HCT116 (cell line): ENCODE measurements around the gene INHBE. TPM values are rescaled to one million over a fixed set of nuclear protein-coding genes. Genes with fewer than 3 reads are reported as not detected.

ENCODE experiments used
- ATAC-seq: fragments of 200-7000 bp; cut with Tn5 transposase; 2 replicates; pipeline ENCODE4 v1.9.1; 2020; ENCODE audit warnings: mild to moderate bottlenecking, moderate library complexity
- BruUV-seq: library from RNA; stranded (reverse); fragments of 400-500 nt; replicated peaks from 2 replicates; lab custom pipeline; 2021; lab: Mats Ljungman, UMichigan
- CTCF ChIA-PET: fragments of 300-600 bp; sonication (Branson Sonifier 250); formaldehyde crosslinking; loops from one replicate; lab custom pipeline; 2021; ENCODE audit warnings: antibody characterized with exemption; lab: Charles Lee
- POLR2A ChIA-PET: fragments of 300-600, 350-600 bp; sonication (Branson Sonifier 250); formaldehyde crosslinking; loops from one replicate; lab custom pipeline; 2021; ENCODE audit warnings: antibody characterized with exemption; lab: Charles Lee
- RAD21 ChIA-PET, 2 experiments: fragments of 300-600 bp; sonication (Branson Sonifier 250); formaldehyde crosslinking; loops; one replicate each; lab custom pipeline; 2023; ENCODE audit warnings: low total read pairs in 2 of 2; ENCODE audit not compliant: uncharacterized antibody in 2 of 2, unreplicated experiment in 2 of 2, low non-redundant PET in 1 of 2; lab: Charles Lee
- DNase-seq: peaks from one replicate; pipeline ENCODE4 v3.0.0-alpha.2; 2010; ENCODE audit warnings: low read depth, low spot score
- H2AFZ ChIP-seq: fragments of 200-600 bp; shearing (Covaris generic), sonication (generic); 2 replicates; pipeline ENCODE4 v1.6.1; 2017; ENCODE audit warnings: low read depth, mixed run types, mixed read lengths, antibody characterized with exemption, low read length; ENCODE audit not compliant: poor library complexity, severe bottlenecking
- H3K27ac ChIP-seq: 2 replicates; pipeline ENCODE4 v1.5.1; 2012; ENCODE audit warnings: low read depth, low read length
- H3K27me3 ChIP-seq: fragments of 200-600 bp; sonication (generic); 2 replicates; pipeline ENCODE4 v1.6.1; 2016; ENCODE audit warnings: mixed run types, low read length, mixed read lengths; ENCODE audit not compliant: insufficient read depth
- H3K36me3 ChIP-seq, 2 experiments: fragments of 200-500 bp in 1 of 2; fragments of 200-600 bp in 1 of 2; sonication (Bioruptor generic) in 1 of 2; sonication (generic) in 1 of 2; 2 replicates each; pipeline versions ENCODE4 v1.5.1 to v1.6.1; 2014 to 2016; ENCODE audit warnings: low read length in 2 of 2, inconsistent platforms in 1 of 2, mixed read lengths in 1 of 2, mixed run types in 1 of 2; ENCODE audit not compliant: insufficient read depth in 2 of 2, control insufficient read depth in 1 of 2
- H3K4me1 ChIP-seq, 2 experiments: fragments of 200-600 bp in 1 of 2; sonication (generic) in 1 of 2; 2 replicates each; pipeline versions ENCODE4 v1.5.1 to v1.6.1; 2012 to 2017; ENCODE audit warnings: low read length in 2 of 2, inconsistent platforms in 1 of 2, mild to moderate bottlenecking in 1 of 2, mixed read lengths in 1 of 2, mixed run types in 1 of 2, moderate library complexity in 1 of 2; ENCODE audit not compliant: insufficient read depth in 2 of 2, control insufficient read depth in 1 of 2
- H3K4me2 ChIP-seq: fragments of 200-600 bp; sonication (generic); 2 replicates; pipeline ENCODE4 v1.6.1; 2017; ENCODE audit warnings: mixed run types, low read length, mixed read lengths
- H3K4me3 ChIP-seq, 2 experiments: fragments of 200-600 bp in 1 of 2; sonication (generic) in 1 of 2; replicated peaks in 1 of 2; 2 replicates each; pipeline ENCODE4 v1.5.1; 2011 to 2016; ENCODE audit warnings: low read length in 2 of 2, control low read depth in 1 of 2, low read depth in 1 of 2, mild to moderate bottlenecking in 1 of 2, mixed read lengths in 1 of 2, mixed run types in 1 of 2
- H3K79me2 ChIP-seq: fragments of 200-600 bp; sonication (generic); 2 replicates; pipeline ENCODE4 v1.6.1; 2017; ENCODE audit warnings: mild to moderate bottlenecking, mixed run types, low read length, moderate library complexity, mixed read lengths; ENCODE audit not compliant: insufficient read depth
- H3K9ac ChIP-seq: fragments of 200-600 bp; sonication (generic); 2 replicates; pipeline ENCODE4 v1.6.1; 2016; ENCODE audit warnings: low read length, mixed read lengths
- H3K9me2 ChIP-seq: fragments of 200-600 bp; sonication (generic), shearing (Covaris generic); 2 replicates; pipeline ENCODE4 v1.6.1; 2017; ENCODE audit warnings: mixed run types, mild to moderate bottlenecking, moderate library complexity; ENCODE audit not compliant: insufficient read depth
- H3K9me3 ChIP-seq, 2 experiments: fragments of 200-500 bp in 1 of 2; fragments of 200-600 bp in 1 of 2; sonication (Bioruptor generic) in 1 of 2; sonication (generic) in 1 of 2; 2 replicates each; pipeline ENCODE4 v1.6.1; 2014 to 2017; ENCODE audit warnings: low read length in 2 of 2, mixed read lengths in 2 of 2, inconsistent platforms in 1 of 2, low read depth in 1 of 2, mild to moderate bottlenecking in 1 of 2, mixed run types in 1 of 2, moderate library complexity in 1 of 2; ENCODE audit not compliant: control insufficient read depth in 1 of 2, insufficient read depth in 1 of 2
- H4K20me1 ChIP-seq: fragments of 200-600 bp; sonication (generic), shearing (Covaris generic); 2 replicates; pipeline ENCODE4 v1.6.1; 2017; ENCODE audit warnings: mixed run types, mild to moderate bottlenecking, moderate library complexity; ENCODE audit not compliant: insufficient read depth
- CBX3 ChIP-seq: IDR thresholded peaks from 2 replicates; pipeline ENCODE4 v1.6.1; 2012; ENCODE audit warnings: low read depth
- EGR1 ChIP-seq: IDR thresholded peaks from 2 replicates; pipeline ENCODE4 v1.6.1; 2012; ENCODE audit warnings: low read depth
- EZH2phosphoT487 ChIP-seq: fragments of 200-600 bp; IDR thresholded peaks from 2 replicates; pipeline ENCODE4 v1.6.1; 2018; ENCODE audit warnings: antibody characterized with exemption, borderline replicate concordance
- JUND ChIP-seq: IDR thresholded peaks from 2 replicates; pipeline ENCODE4 v1.6.1; 2012
- POLR2A ChIP-seq: IDR thresholded peaks from 2 replicates; pipeline ENCODE4 v1.7.0; 2011; ENCODE audit warnings: borderline replicate concordance; ENCODE audit not compliant: insufficient read depth, insufficient read length; ENCODE audit errors: extremely low read depth
- POLR2AphosphoS5 ChIP-seq: IDR thresholded peaks from 2 replicates; pipeline ENCODE4 v1.6.1; 2011; ENCODE audit warnings: mild to moderate bottlenecking, low read depth, low read length, moderate library complexity
- SIN3A ChIP-seq: IDR thresholded peaks from 2 replicates; pipeline ENCODE4 v1.6.1; 2012; ENCODE audit warnings: low read depth
- SP1 ChIP-seq: IDR thresholded peaks from 2 replicates; pipeline ENCODE4 v1.6.1; 2012; ENCODE audit warnings: low read depth
- SRF ChIP-seq: IDR thresholded peaks from 2 replicates; pipeline ENCODE4 v1.6.1; 2012; ENCODE audit warnings: low read depth
- YY1 ChIP-seq: IDR thresholded peaks from 2 replicates; pipeline ENCODE4 v1.6.1; 2011; ENCODE audit warnings: low read length, low read depth, moderate library complexity, mild to moderate bottlenecking; ENCODE audit not compliant: insufficient replicate concordance; ENCODE audit errors: extremely low read depth
- ZFX ChIP-seq: fragments of 450-650 bp; IDR thresholded peaks from 2 replicates; pipeline ENCODE4 v1.6.1; 2017
- ZNF274 ChIP-seq: fragments of 200-500 bp; sonication (Bioruptor generic); IDR thresholded peaks from 2 replicates; pipeline ENCODE4 v1.6.1; 2014; ENCODE audit warnings: mild to moderate bottlenecking, low read depth, low read length, inconsistent platforms
- intact Hi-C: fragments of 100-400 bp; cut with micrococcal nuclease; formaldehyde crosslinking; loops from 2 replicates; pipeline ENCODE4 v1.10.0; 2022
- total RNA-seq: library from RNA; stranded (reverse); gene quantifications from one replicate; pipeline ENCODE4 v1.2.1, GENCODE V29; 2021; ENCODE audit not compliant: unreplicated experiment
- TF ChIP-seq, protein P1 (sequence below): IDR thresholded peaks from 2 replicates; pipeline ENCODE4 v1.6.1; 2012
- TF ChIP-seq, protein P2 (sequence below), 3 experiments: fragments of 200-600 bp in 1 of 3; sonication (generic) in 1 of 3; IDR thresholded peaks in 2 of 3; conservative IDR thresholded peaks in 1 of 3; 2 replicates each; pipeline ENCODE4 v1.5.1; 2012 to 2017; ENCODE audit warnings: low read depth in 2 of 3, low read length in 2 of 3, antibody characterized with exemption in 1 of 3, borderline replicate concordance in 1 of 3, control low read depth in 1 of 3, mild to moderate bottlenecking in 1 of 3, mixed read lengths in 1 of 3, mixed run types in 1 of 3, moderate library complexity in 1 of 3; ENCODE audit not compliant: insufficient read depth in 1 of 3
- TF ChIP-seq, protein P3 (sequence below): IDR thresholded peaks from 2 replicates; pipeline ENCODE4 v1.6.1; 2011; ENCODE audit warnings: mild to moderate bottlenecking, low read length, moderate library complexity; ENCODE audit not compliant: insufficient replicate concordance; ENCODE audit errors: extremely low read depth
- TF ChIP-seq, protein P4 (sequence below): IDR thresholded peaks from 2 replicates; pipeline ENCODE4 v1.6.1; 2012
- TF ChIP-seq, protein P5 (sequence below): IDR thresholded peaks from 2 replicates; pipeline ENCODE4 v1.6.1; 2012; ENCODE audit warnings: low read depth

Gene INHBE
- total RNA-seq, 1 experiment from 2014 or later: 0.89 TPM

DNA sequence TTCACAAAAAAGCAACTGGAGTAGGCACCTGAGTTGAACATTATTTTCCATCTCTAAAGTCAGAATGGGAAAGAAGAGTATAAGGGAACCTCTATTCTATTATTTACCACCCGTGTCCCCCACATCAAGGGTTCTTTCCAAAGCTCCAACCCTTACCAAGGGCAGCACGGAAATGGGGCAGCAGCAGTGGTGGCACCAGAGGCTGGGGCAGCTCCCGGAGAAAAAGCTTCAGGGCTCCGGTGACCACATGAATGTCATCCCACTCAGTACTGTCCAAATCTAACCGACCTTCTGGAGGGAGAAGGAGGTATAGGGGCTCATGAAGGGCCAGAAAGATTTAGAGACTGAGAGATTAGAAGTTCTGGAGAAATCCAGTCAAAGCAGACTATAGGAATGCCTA is 18.8 kb downstream of the INHBE start:
- no peak overlapping the region for H3K9ac ChIP-seq
- H3K27me3 ChIP-seq: peaks cover 23% of the 10 kb centered on the region; the same call in 1 of the 2 replicates
- H4K20me1 ChIP-seq: no peaks in the 10 kb centered on the region
- intact Hi-C loops: no loop called here
- ATAC-seq (no peak), DNase-seq (no peak)
- peaks cover 0 to 16% of the 10 kb centered on the region in 2 experiments; a peak in 2 of 4 replicates for H3K4me1 ChIP-seq
- H3K27ac ChIP-seq: no peak overlapping the region
- no peak overlapping the region for H3K4me3 ChIP-seq
- POLR2A ChIA-PET: no interaction called here
- H3K9me3 ChIP-seq: no peaks in the 10 kb centered on the region
- RAD21 ChIA-PET: no interaction called here
- H3K4me2 ChIP-seq: no peak overlapping the region
- BruUV-seq: no TSS peak
- H3K9me2 ChIP-seq: no peaks in the 10 kb centered on the region
- no peaks in the 10 kb centered on the region for H3K79me2 ChIP-seq
- CTCF ChIA-PET: no interaction called here
- H2AFZ ChIP-seq: no peak overlapping the region
- TF ChIP-seq, protein P1, sequence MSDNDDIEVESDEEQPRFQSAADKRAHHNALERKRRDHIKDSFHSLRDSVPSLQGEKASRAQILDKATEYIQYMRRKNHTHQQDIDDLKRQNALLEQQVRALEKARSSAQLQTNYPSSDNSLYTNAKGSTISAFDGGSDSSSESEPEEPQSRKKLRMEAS: no peak
- TF ChIP-seq, protein P2, sequence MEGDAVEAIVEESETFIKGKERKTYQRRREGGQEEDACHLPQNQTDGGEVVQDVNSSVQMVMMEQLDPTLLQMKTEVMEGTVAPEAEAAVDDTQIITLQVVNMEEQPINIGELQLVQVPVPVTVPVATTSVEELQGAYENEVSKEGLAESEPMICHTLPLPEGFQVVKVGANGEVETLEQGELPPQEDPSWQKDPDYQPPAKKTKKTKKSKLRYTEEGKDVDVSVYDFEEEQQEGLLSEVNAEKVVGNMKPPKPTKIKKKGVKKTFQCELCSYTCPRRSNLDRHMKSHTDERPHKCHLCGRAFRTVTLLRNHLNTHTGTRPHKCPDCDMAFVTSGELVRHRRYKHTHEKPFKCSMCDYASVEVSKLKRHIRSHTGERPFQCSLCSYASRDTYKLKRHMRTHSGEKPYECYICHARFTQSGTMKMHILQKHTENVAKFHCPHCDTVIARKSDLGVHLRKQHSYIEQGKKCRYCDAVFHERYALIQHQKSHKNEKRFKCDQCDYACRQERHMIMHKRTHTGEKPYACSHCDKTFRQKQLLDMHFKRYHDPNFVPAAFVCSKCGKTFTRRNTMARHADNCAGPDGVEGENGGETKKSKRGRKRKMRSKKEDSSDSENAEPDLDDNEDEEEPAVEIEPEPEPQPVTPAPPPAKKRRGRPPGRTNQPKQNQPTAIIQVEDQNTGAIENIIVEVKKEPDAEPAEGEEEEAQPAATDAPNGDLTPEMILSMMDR (IDR thresholded peaks at IDR 0.05 in 2 of 3, conservative IDR thresholded peaks at IDR 0.05 in 1 of 3; ENCODE audit: borderline replicate concordance in 1 of 3, insufficient read depth in 1 of 3, low read depth in 2 of 3, low read length in 2 of 3): no peak
- no peak for TF ChIP-seq POLR2A
- no peak for TF ChIP-seq JUND
- no peak for TF ChIP-seq ZFX
- TF ChIP-seq POLR2AphosphoS5: no peak
- no peak for TF ChIP-seq EZH2phosphoT487
- TF ChIP-seq, protein P3, sequence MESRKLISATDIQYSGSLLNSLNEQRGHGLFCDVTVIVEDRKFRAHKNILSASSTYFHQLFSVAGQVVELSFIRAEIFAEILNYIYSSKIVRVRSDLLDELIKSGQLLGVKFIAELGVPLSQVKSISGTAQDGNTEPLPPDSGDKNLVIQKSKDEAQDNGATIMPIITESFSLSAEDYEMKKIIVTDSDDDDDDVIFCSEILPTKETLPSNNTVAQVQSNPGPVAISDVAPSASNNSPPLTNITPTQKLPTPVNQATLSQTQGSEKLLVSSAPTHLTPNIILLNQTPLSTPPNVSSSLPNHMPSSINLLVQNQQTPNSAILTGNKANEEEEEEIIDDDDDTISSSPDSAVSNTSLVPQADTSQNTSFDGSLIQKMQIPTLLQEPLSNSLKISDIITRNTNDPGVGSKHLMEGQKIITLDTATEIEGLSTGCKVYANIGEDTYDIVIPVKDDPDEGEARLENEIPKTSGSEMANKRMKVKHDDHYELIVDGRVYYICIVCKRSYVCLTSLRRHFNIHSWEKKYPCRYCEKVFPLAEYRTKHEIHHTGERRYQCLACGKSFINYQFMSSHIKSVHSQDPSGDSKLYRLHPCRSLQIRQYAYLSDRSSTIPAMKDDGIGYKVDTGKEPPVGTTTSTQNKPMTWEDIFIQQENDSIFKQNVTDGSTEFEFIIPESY: no peak
- no peak for TF ChIP-seq YY1
- TF ChIP-seq, protein P4, sequence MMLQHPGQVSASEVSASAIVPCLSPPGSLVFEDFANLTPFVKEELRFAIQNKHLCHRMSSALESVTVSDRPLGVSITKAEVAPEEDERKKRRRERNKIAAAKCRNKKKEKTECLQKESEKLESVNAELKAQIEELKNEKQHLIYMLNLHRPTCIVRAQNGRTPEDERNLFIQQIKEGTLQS: no peak
- TF ChIP-seq EGR1: no peak
- TF ChIP-seq CBX3: no peak
- TF ChIP-seq ZNF274: no peak
- TF ChIP-seq SIN3A: no peak
- TF ChIP-seq SP1: no peak
- no peak for TF ChIP-seq SRF
- TF ChIP-seq, protein P5, sequence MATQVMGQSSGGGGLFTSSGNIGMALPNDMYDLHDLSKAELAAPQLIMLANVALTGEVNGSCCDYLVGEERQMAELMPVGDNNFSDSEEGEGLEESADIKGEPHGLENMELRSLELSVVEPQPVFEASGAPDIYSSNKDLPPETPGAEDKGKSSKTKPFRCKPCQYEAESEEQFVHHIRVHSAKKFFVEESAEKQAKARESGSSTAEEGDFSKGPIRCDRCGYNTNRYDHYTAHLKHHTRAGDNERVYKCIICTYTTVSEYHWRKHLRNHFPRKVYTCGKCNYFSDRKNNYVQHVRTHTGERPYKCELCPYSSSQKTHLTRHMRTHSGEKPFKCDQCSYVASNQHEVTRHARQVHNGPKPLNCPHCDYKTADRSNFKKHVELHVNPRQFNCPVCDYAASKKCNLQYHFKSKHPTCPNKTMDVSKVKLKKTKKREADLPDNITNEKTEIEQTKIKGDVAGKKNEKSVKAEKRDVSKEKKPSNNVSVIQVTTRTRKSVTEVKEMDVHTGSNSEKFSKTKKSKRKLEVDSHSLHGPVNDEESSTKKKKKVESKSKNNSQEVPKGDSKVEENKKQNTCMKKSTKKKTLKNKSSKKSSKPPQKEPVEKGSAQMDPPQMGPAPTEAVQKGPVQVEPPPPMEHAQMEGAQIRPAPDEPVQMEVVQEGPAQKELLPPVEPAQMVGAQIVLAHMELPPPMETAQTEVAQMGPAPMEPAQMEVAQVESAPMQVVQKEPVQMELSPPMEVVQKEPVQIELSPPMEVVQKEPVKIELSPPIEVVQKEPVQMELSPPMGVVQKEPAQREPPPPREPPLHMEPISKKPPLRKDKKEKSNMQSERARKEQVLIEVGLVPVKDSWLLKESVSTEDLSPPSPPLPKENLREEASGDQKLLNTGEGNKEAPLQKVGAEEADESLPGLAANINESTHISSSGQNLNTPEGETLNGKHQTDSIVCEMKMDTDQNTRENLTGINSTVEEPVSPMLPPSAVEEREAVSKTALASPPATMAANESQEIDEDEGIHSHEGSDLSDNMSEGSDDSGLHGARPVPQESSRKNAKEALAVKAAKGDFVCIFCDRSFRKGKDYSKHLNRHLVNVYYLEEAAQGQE: no peak
- no peaks in the 10 kb centered on the region for H3K36me3 ChIP-seq
